Measurements from ENCODE around the gene MICB.

GRCh38 chr6:31464252-31465184 is 33.4 kb upstream of the MICB start:
- TF ChIP-seq, protein P1, sequence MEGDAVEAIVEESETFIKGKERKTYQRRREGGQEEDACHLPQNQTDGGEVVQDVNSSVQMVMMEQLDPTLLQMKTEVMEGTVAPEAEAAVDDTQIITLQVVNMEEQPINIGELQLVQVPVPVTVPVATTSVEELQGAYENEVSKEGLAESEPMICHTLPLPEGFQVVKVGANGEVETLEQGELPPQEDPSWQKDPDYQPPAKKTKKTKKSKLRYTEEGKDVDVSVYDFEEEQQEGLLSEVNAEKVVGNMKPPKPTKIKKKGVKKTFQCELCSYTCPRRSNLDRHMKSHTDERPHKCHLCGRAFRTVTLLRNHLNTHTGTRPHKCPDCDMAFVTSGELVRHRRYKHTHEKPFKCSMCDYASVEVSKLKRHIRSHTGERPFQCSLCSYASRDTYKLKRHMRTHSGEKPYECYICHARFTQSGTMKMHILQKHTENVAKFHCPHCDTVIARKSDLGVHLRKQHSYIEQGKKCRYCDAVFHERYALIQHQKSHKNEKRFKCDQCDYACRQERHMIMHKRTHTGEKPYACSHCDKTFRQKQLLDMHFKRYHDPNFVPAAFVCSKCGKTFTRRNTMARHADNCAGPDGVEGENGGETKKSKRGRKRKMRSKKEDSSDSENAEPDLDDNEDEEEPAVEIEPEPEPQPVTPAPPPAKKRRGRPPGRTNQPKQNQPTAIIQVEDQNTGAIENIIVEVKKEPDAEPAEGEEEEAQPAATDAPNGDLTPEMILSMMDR (IDR thresholded peaks at IDR 0.05): no peak
- TF ChIP-seq POLR2A (IDR thresholded peaks at IDR 0.05) (no peak), EP300 (IDR thresholded peaks at IDR 0.05) (no peak)
